Stimulated activated CD4-positive, alpha-beta T cell treated with anti-CD3 and anti-CD28 coated beads, Interleukin-12 subunit alpha, Interleukin-12 subunit beta, amount 100 ng/mL, for 48 hours (primary cell): Measurements from ENCODE around the gene CEP55.
A peak's percentile ranks its signal among the peaks of the same experiment; 100 is the strongest.

Source experiments
- DNase-seq, 3 donors: peaks; one replicate each; pipeline ENCODE4 v3.0.0-alpha.2; 2020; ENCODE audit warnings: low read depth in 2 of 3, low spot score in 1 of 3

CEP55 gene

DNA sequence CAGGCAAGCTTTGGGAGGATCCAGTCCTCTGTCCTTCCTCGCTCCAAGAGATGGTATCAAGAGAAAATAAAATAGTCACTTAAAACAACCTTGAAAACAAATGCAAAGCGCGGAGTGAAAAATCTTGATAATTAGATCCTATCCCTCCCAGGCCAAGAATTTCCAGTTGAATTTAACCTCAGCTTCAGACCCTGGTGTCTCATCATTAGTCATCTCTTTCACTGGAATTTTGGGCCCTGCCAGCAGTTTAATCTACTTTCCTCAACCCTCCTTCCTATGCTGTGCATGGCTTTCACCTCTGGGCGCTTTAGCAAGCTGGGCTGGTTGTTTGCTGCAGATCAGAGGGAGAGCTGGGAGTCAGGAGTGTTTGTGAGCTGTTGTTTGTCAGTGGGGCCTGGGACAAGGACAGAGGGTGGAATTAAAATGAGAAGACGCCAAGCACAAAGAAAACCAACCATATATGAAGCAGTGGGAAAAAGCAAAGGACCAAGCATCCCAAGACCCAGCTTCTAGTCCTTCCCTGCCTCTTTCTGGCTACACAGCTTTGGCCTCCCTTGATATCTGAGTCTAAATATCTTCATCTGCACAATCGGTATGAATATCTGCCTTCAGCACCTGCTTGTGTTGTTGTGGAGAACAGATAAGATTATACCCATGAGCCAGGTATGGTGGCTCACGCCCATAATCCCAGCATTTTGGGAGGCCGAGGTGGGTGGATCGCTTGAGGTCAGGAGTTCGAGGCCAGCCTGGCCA is 27.8 kb upstream of the CEP55 start:
- no peak for DNase-seq

GRCh38 chr10:93469454-93469853 is 27.0 kb upstream of the CEP55 start:
- DNase-seq: no peak

GRCh38 chr10:93471110-93471651 is 25.2 kb upstream of the CEP55 start:
- no peak for DNase-seq

DNA sequence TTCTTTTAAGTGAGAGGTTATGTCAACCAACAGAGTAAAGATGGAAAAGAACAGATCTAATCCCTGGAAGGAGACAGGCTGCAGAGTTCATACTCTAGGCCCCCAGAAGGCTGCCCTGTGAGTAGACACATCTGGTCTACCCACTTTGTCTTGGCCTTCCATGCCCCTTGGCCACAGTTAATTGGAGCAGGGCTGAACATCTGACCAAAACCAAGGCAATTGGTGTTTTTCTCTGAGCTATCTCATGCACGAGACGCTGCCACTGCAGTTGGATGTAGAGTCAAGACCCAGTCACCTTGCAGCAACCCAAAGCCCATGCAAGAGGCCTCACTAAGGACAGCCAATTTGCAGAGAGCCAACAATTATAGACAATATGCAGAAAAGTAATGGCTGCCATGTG is 23.3 kb upstream of the CEP55 start:
- no peak for DNase-seq

DNA sequence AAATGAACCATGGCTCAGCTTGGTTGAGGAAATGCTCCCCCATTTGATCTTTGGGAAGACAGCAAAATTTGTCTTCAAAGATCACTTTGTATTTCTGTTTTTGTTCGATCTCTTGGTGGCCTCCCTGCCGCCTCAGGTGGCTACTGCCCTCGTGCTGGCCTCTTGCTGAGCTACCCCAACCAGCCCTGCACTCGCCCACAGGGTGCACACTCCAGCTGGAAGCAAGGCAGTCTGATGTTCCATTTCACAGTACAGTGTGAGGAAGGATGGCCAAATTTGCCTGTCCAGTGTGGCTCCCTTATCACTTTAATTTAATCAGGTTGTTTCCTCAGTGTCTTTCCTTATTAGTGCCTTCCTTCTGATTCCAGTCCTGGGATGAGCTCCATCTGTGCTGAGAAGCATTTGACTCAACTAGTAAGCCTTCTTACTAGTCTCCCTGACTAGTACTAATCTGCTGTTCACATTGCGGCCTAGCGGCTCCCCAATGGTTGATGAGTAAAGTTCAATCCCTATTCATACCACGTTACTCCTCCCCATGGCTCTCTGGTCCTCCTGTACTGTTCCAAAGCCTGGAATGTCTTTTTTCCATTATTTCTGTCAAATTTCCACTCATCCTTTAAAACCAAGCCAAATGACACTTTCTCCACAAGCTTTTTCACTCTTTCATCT is 22.5 kb upstream of the CEP55 start:
- no peak for DNase-seq

DNA sequence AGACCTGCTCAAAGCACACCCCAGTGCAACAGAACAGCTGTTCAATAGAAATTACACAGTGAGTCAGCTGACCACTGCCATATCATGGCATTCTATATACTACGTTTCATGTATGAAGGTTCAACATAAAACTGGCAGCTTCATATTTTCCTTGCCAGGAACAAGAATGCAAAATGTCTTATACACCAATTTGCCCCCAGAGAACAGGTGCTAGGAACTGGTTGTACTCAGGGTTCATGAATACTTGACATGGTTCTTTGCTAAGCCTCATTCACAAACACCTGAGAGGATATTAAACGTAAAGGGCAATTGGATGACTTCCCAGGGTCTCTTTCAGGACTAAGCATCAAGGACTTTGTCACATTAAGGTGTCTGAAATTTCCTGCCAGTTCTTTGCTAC is 21.2 kb upstream of the CEP55 start:
- DNase-seq: no peak

- no peak for DNase-seq
Observed at GRCh38 chr10:93475871-93476270, 20.5 kb upstream of the CEP55 start.

GRCh38 chr10:93476756-93477155 is 19.7 kb upstream of the CEP55 start:
- DNase-seq: no peak

GRCh38 chr10:93478873-93479272 is 17.5 kb upstream of the CEP55 start:
- DNase-seq: no peak

DNA sequence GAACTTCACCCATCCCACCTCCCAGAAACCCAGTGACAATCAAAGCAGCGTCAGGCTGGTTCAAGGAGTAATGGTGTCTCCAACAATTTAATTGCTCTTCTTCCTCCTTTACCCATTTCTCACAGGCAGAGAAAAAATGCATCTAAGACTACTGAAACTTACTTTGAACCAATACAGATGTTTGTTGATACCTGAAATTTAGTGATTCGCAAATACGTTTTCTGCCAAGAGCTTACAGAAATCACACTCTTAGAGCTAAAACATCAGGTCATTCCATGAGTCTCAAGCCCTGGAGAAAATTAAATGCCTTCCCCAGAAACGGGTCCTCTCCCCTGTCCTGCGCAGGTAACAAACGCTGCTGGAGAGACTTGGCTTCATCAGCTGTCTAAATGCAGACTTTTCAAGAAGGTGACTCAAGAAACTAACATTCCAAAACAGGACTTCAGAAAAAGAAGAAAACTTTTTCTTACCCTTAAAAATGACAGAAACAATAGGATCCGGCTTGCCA is 14.7 kb upstream of the CEP55 start:
- DNase-seq: no peak

DNA sequence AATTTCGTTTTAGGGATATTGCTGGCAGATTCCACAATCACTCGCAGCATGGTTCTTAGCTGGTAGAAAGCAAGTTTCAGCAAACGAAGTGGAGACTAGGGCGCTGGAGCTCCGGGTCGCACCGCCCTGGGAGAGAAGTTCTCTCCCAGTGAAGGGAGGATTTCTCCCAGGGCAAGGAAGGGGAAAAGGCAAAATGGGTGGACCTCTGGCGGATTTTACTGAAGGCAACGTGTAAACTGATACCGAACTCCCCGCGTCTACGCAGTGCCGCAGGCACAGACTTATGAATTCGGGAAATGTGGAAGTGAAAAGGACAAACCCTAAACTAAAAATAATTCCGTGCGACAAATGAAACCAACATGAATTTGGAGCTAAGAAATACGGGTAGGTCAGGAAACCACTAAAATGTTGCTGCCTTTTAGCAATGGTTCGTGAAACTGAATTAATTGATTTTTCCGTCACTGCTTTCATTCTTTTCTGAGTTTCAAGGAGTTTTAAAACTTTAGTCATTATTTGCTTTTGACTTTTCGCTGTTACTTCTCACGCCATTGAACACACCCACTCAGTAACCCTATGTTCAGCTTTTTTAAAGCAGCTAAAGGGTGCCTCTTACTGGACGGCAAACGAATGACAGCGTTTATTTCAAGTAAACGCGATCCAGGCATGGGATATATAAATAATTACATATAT is 14.1 kb upstream of the CEP55 start, which contains the start of gene MYOF:
TSS of gene MYOF (minus strand) at position 190 of the 690 bp plus-strand sequence. CDS start at position 50, 140 bp downstream.
- peak in 1 of 3 donors; percentile 37 for DNase-seq

GRCh38 chr10:93485690-93486089 is 10.7 kb upstream of the CEP55 start:
- no peak for DNase-seq

DNA sequence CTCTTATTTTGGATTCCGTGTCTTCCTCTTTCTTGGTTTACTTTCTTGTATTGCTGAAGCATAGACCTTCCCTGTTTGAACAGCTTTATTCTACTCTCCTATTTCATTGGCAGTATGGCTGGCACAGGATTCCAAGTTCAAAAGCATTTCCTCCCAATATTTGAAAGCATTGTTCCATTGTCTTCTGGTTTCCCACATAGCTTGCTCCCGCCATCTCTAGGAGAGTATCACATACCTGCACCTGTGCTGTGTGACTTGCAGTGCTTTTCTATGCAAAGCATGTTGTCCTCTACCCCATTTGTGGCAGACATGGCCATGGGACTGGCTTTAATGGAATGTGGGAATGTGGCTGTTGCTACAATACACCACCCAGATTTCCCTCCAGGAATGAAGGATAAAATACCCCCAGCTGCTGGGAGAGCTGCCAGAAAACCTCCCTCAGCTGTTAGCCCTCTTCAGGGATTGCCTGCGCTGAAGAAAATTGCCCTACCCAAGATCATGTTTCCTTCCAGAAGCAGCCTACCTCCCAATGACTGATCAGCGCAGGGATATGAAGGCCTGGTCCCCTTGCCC is 7.4 kb upstream of the CEP55 start:
- no peak for DNase-seq

DNA sequence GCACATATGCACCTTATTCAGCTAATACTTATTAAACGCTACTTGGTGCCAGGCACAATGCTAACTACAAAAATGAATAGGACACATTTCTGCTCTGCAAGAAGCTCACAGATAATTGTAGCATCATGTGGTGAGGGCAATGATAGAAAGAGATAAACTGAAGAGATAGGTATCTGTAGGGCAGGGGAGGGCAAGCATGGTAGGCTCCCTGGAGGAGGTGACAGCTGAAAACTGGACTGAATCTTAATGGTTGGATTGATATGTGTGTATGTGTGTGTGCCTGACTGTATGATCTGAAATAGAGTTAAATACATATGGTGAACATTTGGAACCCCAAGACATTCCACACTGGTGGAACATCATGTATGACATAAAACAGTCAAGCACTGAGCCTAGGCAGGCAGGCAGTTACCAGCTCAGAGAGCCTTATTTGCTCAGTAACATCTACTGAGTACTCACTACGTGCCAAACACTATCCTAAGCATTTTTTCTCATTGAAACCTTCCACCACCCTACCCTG is 4.8 kb upstream of the CEP55 start:
- no peak for DNase-seq

DNA sequence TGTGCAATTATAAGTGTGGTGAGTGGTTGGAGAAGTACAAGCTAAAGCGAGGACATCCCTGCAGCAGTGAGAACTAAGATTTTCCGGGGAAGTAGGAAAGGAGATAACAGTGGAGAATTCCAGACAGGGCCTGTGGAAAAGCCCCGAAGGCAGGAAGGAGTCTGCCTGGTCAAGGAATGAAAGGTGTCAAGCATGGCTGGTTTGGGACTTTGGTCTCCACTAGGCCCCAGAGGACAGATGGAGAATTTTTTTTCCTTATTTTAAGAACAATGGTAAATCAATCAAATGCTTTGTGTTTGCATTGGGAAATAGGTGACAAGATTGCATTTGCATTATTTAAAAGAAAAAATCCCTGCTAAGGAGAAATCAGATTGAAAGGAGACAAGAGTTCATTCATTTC is 3.2 kb upstream of the CEP55 start:
- DNase-seq: no peak

DNA sequence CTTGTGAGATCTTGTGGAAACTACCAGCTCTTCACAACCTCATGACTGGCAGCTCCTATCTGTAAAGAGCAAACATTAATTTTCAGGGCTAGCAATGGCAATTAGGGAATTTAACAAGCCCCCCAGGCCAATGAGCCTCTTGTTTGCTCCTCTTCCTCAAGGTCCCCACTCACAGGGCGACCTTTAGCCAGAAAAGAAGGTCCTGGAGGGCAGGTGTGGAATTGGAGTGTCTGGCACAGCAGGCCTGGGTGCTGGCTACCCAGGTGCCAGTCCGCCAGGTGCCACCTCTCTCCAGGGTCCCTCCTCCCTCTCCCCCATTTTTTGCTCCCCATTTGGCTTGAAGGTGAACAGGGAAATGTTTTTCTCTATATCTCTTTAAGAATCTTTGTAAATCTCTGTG is 1.9 kb upstream of the CEP55 start:
- no peak for DNase-seq

GRCh38 chr10:93495654-93496321 is 624 bp upstream of the CEP55 start:
- no peak for DNase-seq

GRCh38 chr10:93498166-93498565 is 1.8 kb downstream of the CEP55 start:
- DNase-seq: no peak

- DNase-seq: no peak
Observed at GRCh38 chr10:93501650-93502049, 5.2 kb downstream of the CEP55 start.

- DNase-seq: no peak
Observed at GRCh38 chr10:93503075-93503474, 6.7 kb downstream of the CEP55 start.

- DNase-seq: no peak
Observed at GRCh38 chr10:93505075-93505474, 8.7 kb downstream of the CEP55 start.
